Activated CD4-positive, alpha-beta T cell treated with anti-CD3 and anti-CD28 coated beads, Interleukin-2, amount 50 U/mL, for 1 hour (primary cell): Measurements from ENCODE around the gene TMEM132D.

Source experiments
- DNase-seq: peaks from one replicate; pipeline ENCODE4 v3.0.0-alpha.2; 2020

Gene TMEM132D

GRCh38 chr12:129523621-129524020 is 380.2 kb downstream of the TMEM132D start:
- DNase-seq, result no peak

DNA sequence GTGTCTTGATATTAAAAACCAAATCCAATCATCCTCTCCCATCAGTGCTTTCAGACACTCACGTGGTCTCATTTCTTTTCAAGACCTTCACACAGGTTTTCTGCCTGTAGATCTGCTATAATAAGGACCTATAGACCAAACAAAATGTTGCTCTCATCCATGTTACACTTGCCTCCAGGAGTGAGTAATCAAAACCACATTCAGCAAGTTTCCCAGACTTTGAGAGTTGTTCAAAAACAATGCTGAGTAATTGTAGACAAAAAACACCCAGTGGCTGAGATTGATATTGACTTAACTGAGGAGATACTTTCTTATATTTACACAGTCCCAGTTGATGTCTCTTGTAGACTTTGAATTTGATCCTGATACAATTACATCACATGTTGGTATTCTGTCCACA is 383.1 kb downstream of the TMEM132D start:
- no peak for DNase-seq

DNA sequence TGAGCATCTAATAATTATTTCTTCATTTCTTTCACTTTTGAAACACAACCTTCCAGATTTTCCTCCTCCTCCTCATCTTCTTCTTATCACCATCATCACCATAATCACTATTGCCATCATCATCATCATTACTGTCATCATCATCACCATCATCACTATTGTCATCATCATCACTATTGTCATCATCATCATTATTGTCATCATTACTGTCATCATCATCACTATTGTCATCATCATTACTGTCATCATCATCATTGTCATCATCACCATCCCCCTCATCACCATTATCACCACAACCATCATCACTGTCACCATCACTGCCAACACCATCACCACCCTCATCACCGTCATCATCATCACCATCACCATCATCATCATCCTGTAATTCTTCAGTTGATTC is 400.0 kb downstream of the TMEM132D start:
- no peak for DNase-seq

DNA sequence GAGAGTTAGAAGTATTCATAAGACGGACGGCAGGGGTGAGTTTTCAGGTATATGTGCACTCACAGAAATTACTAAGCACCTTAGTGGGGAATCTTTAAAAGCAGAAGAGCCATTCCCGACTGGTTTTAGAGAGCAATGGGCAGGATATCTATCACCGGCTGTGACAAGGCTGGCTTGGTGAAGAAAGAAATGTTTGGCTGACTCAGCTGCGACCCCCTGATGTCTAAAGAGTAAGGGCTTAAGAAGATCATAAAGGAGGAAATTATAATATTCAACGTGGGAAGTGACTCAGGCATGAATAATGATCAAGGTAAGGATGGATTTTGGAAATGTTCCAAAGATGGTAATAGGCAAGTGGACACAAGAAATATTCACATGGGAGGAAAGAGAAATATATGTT is 407.6 kb downstream of the TMEM132D start:
- no peak for DNase-seq

- DNase-seq, result no peak
Measured at GRCh38 chr12:129494766-129495165, 409.1 kb downstream of the TMEM132D start.

- no peak for DNase-seq
Measured at GRCh38 chr12:129494260-129494659, 409.6 kb downstream of the TMEM132D start.

- DNase-seq, result no peak
Measured at GRCh38 chr12:129489100-129489676, 414.6 kb downstream of the TMEM132D start.

DNA sequence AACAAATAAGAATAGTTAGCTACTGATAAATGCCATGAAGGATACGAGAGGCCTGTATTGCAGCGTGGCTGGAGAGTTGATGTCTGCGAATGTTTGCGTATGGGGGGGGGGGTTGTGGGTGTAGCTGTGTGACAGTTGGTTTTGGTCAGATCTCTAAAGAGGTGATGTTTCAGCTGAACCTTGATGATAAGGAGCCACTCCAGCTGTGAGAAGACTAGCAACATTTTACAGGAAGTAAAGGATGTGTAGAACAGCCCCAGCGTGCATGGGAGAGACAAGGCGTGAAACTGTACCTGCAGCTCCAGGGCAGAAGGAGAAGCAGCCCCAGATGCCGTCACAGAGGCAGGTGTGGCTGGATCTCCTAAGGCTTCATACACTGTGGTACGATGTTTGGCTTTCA is 416.9 kb downstream of the TMEM132D start:
- DNase-seq, result no peak

DNA sequence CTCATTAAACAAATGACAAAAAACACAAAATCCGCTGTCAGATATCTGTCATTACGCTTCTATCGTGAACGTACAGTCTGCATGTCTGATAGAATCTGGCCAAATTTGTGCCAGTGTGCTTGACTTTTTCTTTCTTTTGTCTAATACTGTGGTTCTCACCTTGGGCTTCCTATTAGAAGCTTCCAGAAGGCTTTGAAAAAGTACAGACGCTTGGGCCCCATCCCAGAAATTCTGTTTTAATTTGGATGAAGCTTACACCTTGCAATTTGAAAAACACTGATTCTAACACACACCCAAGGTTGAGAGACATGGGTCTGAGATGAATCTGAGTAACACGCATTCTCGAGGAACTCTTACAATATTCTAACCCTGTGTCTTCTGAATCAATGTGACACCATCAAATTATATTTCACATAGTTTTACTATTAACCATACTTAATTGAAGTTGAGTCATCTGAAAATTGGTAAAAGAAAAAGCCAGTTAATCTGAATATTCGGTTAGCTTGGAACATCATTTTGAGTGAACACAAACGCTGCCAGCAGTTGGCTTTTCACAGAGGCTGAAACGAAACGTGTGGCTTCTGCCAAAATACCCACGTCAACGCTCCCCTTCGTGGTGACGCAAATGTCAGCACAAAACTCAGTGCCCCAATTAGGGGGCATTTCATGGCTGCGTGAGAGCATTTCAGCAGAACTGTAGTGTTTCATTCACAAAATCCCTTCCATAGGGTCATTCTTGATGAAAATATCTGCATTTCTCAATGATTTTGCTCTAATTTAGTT is 420.5 kb downstream of the TMEM132D start:
- no peak for DNase-seq

GRCh38 chr12:129481921-129482320 is 421.9 kb downstream of the TMEM132D start:
- DNase-seq, result no peak

DNA sequence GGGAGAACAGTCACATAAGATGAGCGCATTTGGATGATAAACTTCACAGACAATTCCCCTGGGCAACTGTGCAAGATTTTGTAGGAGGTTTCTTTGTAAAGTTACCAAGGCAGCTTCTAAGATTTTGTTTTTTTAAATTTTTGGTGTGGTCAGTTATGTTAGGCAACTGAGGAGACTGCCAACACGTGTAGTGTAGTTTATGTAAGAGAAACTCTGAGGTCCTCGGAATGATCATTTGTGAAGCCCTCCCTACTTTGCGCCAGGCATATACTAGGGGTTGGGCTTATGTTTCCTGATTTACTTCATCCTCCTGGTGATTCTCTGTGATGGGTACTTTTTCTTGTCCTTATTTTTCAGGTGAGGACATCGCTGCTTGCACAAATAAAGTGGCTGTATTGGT is 433.6 kb downstream of the TMEM132D start:
- DNase-seq, result no peak

DNA sequence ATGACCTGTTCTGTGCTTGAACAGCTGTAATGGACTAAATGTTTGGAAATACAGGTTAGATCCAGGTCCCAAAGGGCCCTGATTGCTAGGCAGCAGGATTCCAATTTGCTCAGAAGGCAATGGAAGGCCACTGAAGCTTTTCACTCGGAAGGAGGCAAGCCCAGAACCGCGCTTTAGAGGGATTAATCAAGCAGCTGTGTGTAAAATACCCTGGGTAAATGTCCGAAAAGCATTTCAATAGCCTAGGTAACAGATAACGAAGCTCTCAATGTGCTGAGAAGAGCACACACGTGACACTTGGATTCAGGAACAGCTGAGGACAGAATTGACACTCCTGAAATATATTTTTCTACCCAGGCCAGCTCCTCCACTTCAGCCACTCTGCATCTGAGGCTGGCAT is 436.1 kb downstream of the TMEM132D start:
- DNase-seq, result no peak

- no peak for DNase-seq
Measured at GRCh38 chr12:129467289-129467688, 436.5 kb downstream of the TMEM132D start.

DNA sequence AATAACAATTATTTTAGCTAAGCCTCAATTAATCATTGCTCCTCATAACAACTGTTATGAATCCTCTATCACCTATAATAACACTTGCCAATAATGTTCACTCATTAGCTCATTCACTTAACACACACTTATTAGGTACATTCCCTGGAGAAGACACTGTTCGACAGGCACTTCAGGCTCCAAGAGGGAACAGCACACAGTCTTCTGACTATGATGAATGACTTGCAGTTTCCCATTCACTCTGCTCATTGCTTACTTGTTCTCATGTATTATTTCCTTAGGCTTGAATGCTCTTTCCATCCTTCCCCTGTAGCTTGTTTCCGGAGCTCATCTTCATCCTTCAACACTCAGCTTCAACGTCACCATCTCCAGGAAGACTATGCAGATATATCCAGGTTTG is 437.3 kb downstream of the TMEM132D start:
- no peak for DNase-seq

GRCh38 chr12:129459886-129460285 is 443.9 kb downstream of the TMEM132D start:
- no peak for DNase-seq

DNA sequence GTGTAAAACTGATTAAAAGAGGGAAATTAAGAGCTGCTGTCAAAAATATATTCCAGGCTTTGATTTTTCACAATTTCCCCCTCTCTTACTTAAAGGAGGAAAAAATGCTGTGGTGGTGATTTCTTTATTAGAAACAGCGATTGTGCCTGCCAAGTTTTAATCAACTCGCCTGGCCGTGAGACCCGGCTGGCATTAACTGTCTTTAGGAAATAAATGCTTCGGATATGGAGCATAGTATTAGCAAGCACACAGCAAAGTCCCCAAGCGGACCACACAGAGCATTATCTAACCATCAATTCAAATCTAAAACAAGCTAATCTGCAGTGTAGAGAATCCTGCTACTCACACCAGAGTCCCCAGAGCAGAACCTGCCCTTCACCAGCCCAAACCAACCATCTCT is 457.1 kb downstream of the TMEM132D start:
- DNase-seq, result no peak

GRCh38 chr12:129440278-129440677 is 463.5 kb downstream of the TMEM132D start:
- DNase-seq, result no peak

DNA sequence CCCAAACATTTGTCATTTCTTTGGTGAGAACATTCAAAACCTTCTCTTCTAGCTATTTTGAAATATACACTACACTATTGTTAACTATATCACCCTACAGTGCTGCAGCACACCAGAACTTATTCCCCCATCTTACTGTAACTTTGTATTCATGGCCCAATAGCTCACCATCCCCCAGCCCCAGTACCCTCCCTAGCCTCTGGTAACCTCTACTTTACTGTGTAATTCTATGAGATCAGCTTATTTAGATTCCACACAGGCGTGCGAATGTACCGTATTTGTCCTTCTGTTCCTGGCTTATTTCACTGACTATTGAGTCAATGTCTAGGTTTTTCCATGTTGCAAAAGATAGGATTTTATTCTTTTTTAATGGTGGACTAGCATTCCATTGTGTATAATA is 469.0 kb downstream of the TMEM132D start:
- DNase-seq, result no peak

GRCh38 chr12:129428240-129428936 is 475.4 kb downstream of the TMEM132D start:
- no peak for DNase-seq

- DNase-seq, result no peak
Measured at GRCh38 chr12:129423041-129423580, 480.7 kb downstream of the TMEM132D start.

DNA sequence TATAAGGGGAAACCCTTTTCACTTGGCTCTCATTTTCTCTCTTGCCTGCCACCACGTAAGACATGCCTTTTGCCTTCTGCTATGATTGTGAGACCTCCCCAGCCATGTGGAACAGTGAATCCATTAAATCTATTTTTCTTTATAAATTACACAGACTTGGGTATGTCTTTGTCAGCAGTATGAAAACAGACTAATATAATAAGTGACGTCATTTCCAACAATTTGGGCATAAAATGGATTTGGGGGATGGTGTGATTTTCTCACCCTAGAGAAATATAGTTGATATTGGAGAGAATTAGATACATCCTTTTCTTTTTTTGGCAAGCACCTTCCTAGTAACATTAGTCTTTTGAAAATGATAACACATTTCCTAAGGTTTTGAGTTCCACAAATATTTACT is 490.5 kb downstream of the TMEM132D start:
- no peak for DNase-seq

- DNase-seq, result no peak
Measured at GRCh38 chr12:129409281-129409680, 494.5 kb downstream of the TMEM132D start.

GRCh38 chr12:129404556-129404955 is 499.3 kb downstream of the TMEM132D start:
- no peak for DNase-seq

GRCh38 chr12:129401572-129401971 is 502.3 kb downstream of the TMEM132D start:
- no peak for DNase-seq
